Coronary artery (tissue), 2 donors: ENCODE data around the gene CST7.

Source experiments
- DNase-seq: peaks from one replicate; pipeline ENCODE4 v3.0.0-alpha.2; 2017; ENCODE audit warnings: low spot score
- H3K27ac ChIP-seq, 2 donors: fragments of 200-600 bp; sonication (generic); one replicate each; pipeline ENCODE4 v1.5.1; 2016 to 2019
- H3K4me3 ChIP-seq: fragments of 200-600 bp; sonication (generic); 2 replicates; pipeline ENCODE4 v1.5.1; 2016; ENCODE audit warnings: mild to moderate bottlenecking, moderate library complexity
- CTCF ChIP-seq: fragments of 200-600 bp; sonication (generic); IDR thresholded peaks from one replicate; pipeline ENCODE4 v1.5.1; 2019; ENCODE audit warnings: antibody characterized with exemption

The CST7 gene

GRCh38 chr20:24948939-24949679 is at the start of gene CST7:
Gene CST7 (plus strand): TSS chr20:24949269. CDS start chr20:24949506, 237 bp downstream.
- H3K4me3 ChIP-seq: peak within 1 kb of the TSS; percentile 48
- peak; percentile 72 for DNase-seq
- no peak for TF ChIP-seq CTCF
- peak within 1 kb of the TSS in 1 of 2 donors; percentile 45 for H3K27ac ChIP-seq

DNA sequence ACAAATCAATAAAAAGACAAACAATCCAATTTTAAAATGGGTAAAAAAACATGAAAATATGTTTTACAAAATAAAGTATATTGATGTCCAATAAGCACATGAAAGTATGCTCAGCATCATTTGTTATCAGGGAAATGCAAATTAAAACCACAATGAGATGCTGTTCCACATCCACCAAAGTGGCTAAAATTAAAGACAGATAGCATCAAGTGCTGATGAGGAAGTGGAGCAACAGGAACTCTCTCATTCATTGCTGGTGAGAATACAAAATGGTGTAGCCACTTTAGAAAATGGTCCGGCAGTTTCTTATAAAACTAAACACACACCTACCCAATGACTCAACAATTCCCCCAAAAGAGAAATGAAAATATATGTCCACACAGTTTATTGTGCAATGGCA is 42.3 kb upstream of the CST7 start:
- TF ChIP-seq CTCF: no peak

GRCh38 chr20:24908642-24909041 is 40.4 kb upstream of the CST7 start:
- no peak for TF ChIP-seq CTCF
- Histone ChIP-seq H3K4me3 (no peak overlapping the region), H3K27ac (no peak overlapping the region)
- no peak for DNase-seq

More for the DNA sequence above, 42.3 kb upstream of the CST7 start:
- no peak for DNase-seq
- no peak overlapping the region for H3K4me3 ChIP-seq
- no peak overlapping the region for H3K27ac ChIP-seq

- no peak overlapping the region for H3K27ac ChIP-seq
- TF ChIP-seq CTCF: no peak
- DNase-seq: no peak
- no peak overlapping the region for H3K4me3 ChIP-seq
These were observed 39.8 kb upstream of the CST7 start for GRCh38 chr20:24909086-24909780.

GRCh38 chr20:24909861-24910260 is 39.2 kb upstream of the CST7 start:
- TF ChIP-seq CTCF: no peak
- Histone ChIP-seq H3K27ac (no peak overlapping the region), H3K4me3 (no peak overlapping the region)
- DNase-seq: no peak

- Histone ChIP-seq H3K27ac (no peak overlapping the region), H3K4me3 (no peak overlapping the region)
- no peak for DNase-seq
- no peak for TF ChIP-seq CTCF
These were observed 38.6 kb upstream of the CST7 start for GRCh38 chr20:24910461-24910860.

DNA sequence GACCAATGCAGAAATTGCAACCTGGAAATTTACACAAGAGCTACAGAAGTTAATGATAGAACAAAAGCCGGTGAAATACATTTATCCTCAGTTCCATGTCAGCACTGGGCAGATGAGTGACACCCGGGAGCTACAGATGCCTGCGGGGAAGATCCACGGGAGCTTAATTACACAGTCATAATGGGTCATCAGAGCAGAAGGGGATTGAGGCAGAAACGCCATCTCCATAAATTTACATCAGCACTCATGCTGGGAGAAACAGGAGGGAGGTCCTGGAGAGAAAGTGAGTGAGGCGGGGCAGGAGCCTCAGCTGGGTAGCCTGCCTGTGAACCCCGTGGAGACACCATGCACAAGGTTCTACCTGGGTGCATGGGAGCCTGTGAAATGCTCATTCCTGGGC is 37.6 kb upstream of the CST7 start:
- Histone ChIP-seq H3K27ac (no peak overlapping the region), H3K4me3 (no peak overlapping the region)
- TF ChIP-seq CTCF: no peak
- DNase-seq: no peak
